Neural progenitor cell (in vitro differentiated cells): Measurements from ENCODE around the gene ZNF326.

Experiments
- EZH2 ChIP-seq: fragments of 200-600 bp; sonication (generic); IDR thresholded peaks from 2 replicates; pipeline ENCODE4 v1.6.1; 2017; ENCODE audit warnings: antibody characterized with exemption, mild to moderate bottlenecking, moderate library complexity
- EZH2phosphoT487 ChIP-seq: fragments of 200-600 bp; sonication (generic); IDR thresholded peaks from 2 replicates; pipeline ENCODE4 v1.6.1; 2017; ENCODE audit warnings: antibody characterized with exemption
- TF ChIP-seq, protein P1 (sequence below): fragments of 200-600 bp; sonication (generic); IDR thresholded peaks from 2 replicates; pipeline ENCODE4 v1.5.1; 2017; ENCODE audit warnings: antibody characterized with exemption, mild to moderate bottlenecking

DNA sequence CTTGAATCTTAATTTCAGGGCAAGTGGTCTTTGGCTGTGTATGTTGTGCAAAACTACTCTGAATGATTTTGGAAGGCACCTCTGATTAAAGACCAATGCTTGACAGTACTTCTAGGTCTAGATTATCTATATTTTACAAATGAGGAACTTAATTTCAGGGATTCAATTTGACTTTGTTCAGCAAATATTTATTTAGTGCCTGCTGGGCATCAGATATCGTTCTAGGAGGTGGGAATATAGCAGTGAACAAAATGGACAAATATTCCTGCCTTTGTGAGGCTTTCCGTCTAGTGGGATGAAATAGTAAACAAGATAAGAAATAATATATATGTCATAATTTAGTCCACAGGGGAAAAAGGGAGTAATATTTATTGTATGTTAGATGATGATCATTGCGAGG is 4.7 kb downstream of the ZNF326 start:
- TF ChIP-seq, protein P1, sequence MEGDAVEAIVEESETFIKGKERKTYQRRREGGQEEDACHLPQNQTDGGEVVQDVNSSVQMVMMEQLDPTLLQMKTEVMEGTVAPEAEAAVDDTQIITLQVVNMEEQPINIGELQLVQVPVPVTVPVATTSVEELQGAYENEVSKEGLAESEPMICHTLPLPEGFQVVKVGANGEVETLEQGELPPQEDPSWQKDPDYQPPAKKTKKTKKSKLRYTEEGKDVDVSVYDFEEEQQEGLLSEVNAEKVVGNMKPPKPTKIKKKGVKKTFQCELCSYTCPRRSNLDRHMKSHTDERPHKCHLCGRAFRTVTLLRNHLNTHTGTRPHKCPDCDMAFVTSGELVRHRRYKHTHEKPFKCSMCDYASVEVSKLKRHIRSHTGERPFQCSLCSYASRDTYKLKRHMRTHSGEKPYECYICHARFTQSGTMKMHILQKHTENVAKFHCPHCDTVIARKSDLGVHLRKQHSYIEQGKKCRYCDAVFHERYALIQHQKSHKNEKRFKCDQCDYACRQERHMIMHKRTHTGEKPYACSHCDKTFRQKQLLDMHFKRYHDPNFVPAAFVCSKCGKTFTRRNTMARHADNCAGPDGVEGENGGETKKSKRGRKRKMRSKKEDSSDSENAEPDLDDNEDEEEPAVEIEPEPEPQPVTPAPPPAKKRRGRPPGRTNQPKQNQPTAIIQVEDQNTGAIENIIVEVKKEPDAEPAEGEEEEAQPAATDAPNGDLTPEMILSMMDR, result no peak
- TF ChIP-seq EZH2 (no peak), EZH2phosphoT487 (no peak)
